ENCODE results near the gene MYH9.

DNA sequence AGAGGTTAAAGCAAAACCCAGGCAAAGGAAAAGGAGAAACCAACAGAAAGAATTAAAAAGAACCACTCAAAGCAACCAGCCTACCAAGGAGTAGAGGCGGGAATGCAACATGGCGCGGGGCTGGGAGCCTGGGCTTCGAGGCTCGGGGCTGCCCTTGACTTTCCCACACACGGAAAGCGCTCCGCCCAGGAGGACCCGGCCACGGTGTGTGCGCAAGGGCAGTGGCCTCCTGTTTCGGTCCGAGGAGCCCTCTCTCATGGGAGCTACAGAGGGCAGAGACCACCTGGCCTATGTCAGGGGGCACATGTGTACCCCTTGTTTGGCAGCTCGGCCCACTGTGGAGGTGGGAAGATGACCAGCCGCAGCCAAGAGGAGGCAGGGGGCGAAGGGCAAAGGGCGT is 78.9 kb downstream of the MYH9 start:
- TF ChIP-seq, protein P1, sequence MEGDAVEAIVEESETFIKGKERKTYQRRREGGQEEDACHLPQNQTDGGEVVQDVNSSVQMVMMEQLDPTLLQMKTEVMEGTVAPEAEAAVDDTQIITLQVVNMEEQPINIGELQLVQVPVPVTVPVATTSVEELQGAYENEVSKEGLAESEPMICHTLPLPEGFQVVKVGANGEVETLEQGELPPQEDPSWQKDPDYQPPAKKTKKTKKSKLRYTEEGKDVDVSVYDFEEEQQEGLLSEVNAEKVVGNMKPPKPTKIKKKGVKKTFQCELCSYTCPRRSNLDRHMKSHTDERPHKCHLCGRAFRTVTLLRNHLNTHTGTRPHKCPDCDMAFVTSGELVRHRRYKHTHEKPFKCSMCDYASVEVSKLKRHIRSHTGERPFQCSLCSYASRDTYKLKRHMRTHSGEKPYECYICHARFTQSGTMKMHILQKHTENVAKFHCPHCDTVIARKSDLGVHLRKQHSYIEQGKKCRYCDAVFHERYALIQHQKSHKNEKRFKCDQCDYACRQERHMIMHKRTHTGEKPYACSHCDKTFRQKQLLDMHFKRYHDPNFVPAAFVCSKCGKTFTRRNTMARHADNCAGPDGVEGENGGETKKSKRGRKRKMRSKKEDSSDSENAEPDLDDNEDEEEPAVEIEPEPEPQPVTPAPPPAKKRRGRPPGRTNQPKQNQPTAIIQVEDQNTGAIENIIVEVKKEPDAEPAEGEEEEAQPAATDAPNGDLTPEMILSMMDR (IDR thresholded peaks at IDR 0.05): no peak
- TF ChIP-seq POLR2A (IDR thresholded peaks at IDR 0.05): no peak
